ENCODE data around the gene PAQR3.
"Not testable (repeated sequence)": the region's sequence is repeated elsewhere in the genome, so short reads cannot be mapped to it uniquely, and the experiment has no call there.

Gene PAQR3

GRCh38 chr4:78901882-78902281 lies 37.4 kb downstream of the PAQR3 start:
- Histone ChIP-seq H3K9me3 (ENCODE audit: control insufficient read depth in 2 of 2, low read length in 2 of 2) (no peaks in the 10 kb centered on the region), H3K27ac (ENCODE audit: low read depth in 2 of 2, low read length in 2 of 2) (no peak overlapping the region), H3K9ac (ENCODE audit: low read depth in 1 of 2, low read length in 2 of 2) (no peak overlapping the region), H3K4me1 (ENCODE audit: control insufficient read depth in 2 of 2, insufficient read depth in 2 of 2, low read length in 2 of 2) (peaks cover 0 to 3% of the 10 kb centered on the region in 2 donors), H3K27me3 (ENCODE audit: control insufficient read depth in 2 of 2, insufficient read depth in 2 of 2, low read length in 2 of 2) (no peaks in the 10 kb centered on the region), H3K4me3 (ENCODE audit: low read length in 2 of 2) (no peak overlapping the region), H3K36me3 (ENCODE audit: control insufficient read depth in 2 of 2, insufficient read depth in 2 of 2, low read length in 2 of 2) (no peaks in the 10 kb centered on the region)

DNA sequence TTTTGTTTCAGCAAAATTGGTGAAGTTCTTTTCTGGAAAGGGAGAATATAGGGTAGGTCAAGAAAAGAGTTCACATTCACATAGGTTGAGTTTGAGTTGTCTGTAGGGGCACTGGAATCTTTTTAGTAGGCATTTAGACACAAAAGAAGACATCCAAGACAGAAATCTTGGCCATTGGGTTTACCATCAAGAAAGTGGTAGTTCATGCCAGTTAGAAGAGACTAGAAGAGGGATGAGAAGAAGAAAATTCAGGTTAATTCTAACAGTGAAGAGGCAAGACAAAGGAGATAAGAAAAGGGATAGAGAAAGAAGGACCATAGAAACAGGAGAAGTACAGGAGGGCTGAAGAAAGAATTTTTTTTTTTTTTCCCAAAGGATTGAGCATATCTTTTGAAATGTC lies 39.9 kb downstream of the PAQR3 start:
- Histone ChIP-seq H3K27me3 (ENCODE audit: control insufficient read depth in 2 of 2, insufficient read depth in 2 of 2, low read length in 2 of 2) (no peaks in the 10 kb centered on the region), H3K4me1 (ENCODE audit: control insufficient read depth in 2 of 2, insufficient read depth in 2 of 2, low read length in 2 of 2) (peaks cover 0 to 3% of the 10 kb centered on the region in 2 donors), H3K9ac (ENCODE audit: low read depth in 1 of 2, low read length in 2 of 2) (no peak overlapping the region), H3K27ac (ENCODE audit: low read depth in 2 of 2, low read length in 2 of 2) (no peak overlapping the region), H3K9me3 (ENCODE audit: control insufficient read depth in 2 of 2, low read length in 2 of 2) (no peaks in the 10 kb centered on the region), H3K4me3 (ENCODE audit: low read length in 2 of 2) (no peak overlapping the region), H3K36me3 (ENCODE audit: control insufficient read depth in 2 of 2, insufficient read depth in 2 of 2, low read length in 2 of 2) (peaks cover 0 to 7% of the 10 kb centered on the region in 2 donors)

DNA sequence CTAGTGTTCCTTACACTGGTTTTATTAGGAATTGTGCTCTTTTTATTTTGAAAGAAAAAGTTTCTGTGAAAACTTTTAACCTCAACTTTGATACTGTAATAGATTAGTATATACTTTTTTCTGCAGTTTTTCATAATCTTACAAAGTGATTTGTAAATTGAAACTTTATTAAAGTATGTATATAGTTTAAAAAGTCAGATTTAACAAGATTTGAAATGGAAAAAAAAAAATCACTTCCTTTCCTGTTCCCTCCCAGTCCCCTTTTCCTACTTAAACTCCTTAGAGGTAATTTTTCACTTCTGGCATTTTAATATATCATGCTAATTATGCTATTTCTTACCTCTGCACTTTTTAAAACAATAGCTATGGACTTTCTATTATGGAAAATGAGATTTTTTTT lies 49.3 kb downstream of the PAQR3 start:
- Histone ChIP-seq H3K4me3 (ENCODE audit: low read length in 2 of 2) (no peak overlapping the region), H3K36me3 (ENCODE audit: control insufficient read depth in 2 of 2, insufficient read depth in 2 of 2, low read length in 2 of 2) (peaks cover 27 to 35% of the 10 kb centered on the region in 2 donors), H3K27me3 (ENCODE audit: control insufficient read depth in 2 of 2, insufficient read depth in 2 of 2, low read length in 2 of 2) (no peaks in the 10 kb centered on the region), H3K27ac (ENCODE audit: low read depth in 2 of 2, low read length in 2 of 2) (no peak overlapping the region), H3K4me1 (ENCODE audit: control insufficient read depth in 2 of 2, insufficient read depth in 2 of 2, low read length in 2 of 2) (no peaks in the 10 kb centered on the region), H3K9ac (ENCODE audit: low read depth in 1 of 2, low read length in 2 of 2) (no peak overlapping the region), H3K9me3 (ENCODE audit: control insufficient read depth in 2 of 2, low read length in 2 of 2) (no peaks in the 10 kb centered on the region)

- Histone ChIP-seq H3K27ac (ENCODE audit: low read depth in 2 of 2, low read length in 2 of 2) (no peak overlapping the region), H3K27me3 (ENCODE audit: control insufficient read depth in 2 of 2, insufficient read depth in 2 of 2, low read length in 2 of 2) (no peaks in the 10 kb centered on the region), H3K4me1 (ENCODE audit: control insufficient read depth in 2 of 2, insufficient read depth in 2 of 2, low read length in 2 of 2) (no peaks in the 10 kb centered on the region), H3K36me3 (ENCODE audit: control insufficient read depth in 2 of 2, insufficient read depth in 2 of 2, low read length in 2 of 2) (peaks cover 12 to 16% of the 10 kb centered on the region in 2 donors), H3K9ac (ENCODE audit: low read depth in 1 of 2, low read length in 2 of 2) (no peak overlapping the region), H3K4me3 (ENCODE audit: low read length in 2 of 2) (no peak overlapping the region), H3K9me3 (ENCODE audit: control insufficient read depth in 2 of 2, low read length in 2 of 2) (no peaks in the 10 kb centered on the region)
These were observed 53.6 kb downstream of the PAQR3 start for GRCh38 chr4:78885598-78885997.

DNA sequence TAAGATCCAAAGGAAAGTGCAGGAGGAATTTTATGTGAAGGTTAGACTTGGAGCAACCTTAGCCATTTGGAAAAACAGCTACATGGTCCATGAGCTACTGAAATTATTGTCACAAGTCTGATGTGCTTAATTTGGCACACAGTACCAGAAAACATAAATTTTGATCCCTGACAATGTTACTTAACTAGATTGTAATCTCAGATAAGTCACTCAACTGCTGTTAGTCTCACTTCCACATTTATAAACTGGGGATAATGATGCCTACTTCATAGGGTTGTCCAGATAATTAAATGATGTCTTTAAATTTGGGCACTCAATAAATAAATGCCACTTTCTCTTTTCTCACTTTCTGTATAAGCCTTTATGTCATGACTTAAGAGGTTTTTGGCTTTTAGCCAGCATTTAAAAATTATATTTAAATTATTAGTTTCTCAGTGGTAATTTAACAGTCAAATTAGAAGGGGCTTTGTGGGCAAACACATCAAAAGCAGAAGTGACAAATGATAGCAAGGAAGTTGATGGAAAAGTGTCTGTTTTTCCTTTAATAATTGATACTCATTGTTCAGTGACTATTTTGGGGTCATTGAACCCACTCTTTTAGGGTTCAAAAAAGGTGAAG lies 58.3 kb downstream of the PAQR3 start:
- peaks cover 22 to 26% of the 10 kb centered on the region in 2 donors for H3K36me3 ChIP-seq (ENCODE audit: control insufficient read depth in 2 of 2, insufficient read depth in 2 of 2, low read length in 2 of 2)
- no peak overlapping the region for H3K9ac ChIP-seq (ENCODE audit: low read depth in 1 of 2, low read length in 2 of 2)
- no peak overlapping the region for H3K4me3 ChIP-seq (ENCODE audit: low read length in 2 of 2)
- H3K27ac ChIP-seq (ENCODE audit: low read depth in 2 of 2, low read length in 2 of 2) = no peak overlapping the region
- no peaks in the 10 kb centered on the region for H3K9me3 ChIP-seq (ENCODE audit: control insufficient read depth in 2 of 2, low read length in 2 of 2)
- no peaks in the 10 kb centered on the region for H3K4me1 ChIP-seq (ENCODE audit: control insufficient read depth in 2 of 2, insufficient read depth in 2 of 2, low read length in 2 of 2)
- H3K27me3 ChIP-seq (ENCODE audit: control insufficient read depth in 2 of 2, insufficient read depth in 2 of 2, low read length in 2 of 2) = no peaks in the 10 kb centered on the region

DNA sequence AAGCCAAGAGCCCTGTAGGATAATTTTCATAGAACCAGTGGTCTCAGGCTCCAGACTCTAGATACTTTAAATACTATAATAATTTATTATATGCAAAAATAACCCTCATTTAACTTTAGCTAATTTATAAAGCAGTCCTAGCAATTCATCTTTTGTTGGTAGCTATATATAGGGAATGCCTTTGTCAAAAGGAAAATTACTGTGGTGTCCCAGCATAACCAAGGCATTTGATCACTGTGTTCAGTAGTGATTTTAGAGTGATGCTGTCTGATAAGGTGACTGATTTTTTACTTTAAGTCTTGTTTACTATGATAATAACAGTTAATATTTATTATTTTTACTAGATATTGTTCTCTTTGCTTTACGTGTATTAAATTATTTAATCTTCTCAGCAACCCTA lies 61.2 kb downstream of the PAQR3 start:
- Histone ChIP-seq H3K27ac (ENCODE audit: low read depth in 2 of 2, low read length in 2 of 2) (no peak overlapping the region), H3K36me3 (ENCODE audit: control insufficient read depth in 2 of 2, insufficient read depth in 2 of 2, low read length in 2 of 2) (peaks cover 33 to 40% of the 10 kb centered on the region in 2 donors), H3K27me3 (ENCODE audit: control insufficient read depth in 2 of 2, insufficient read depth in 2 of 2, low read length in 2 of 2) (no peaks in the 10 kb centered on the region), H3K4me1 (ENCODE audit: control insufficient read depth in 2 of 2, insufficient read depth in 2 of 2, low read length in 2 of 2) (no peaks in the 10 kb centered on the region), H3K9me3 (ENCODE audit: control insufficient read depth in 2 of 2, low read length in 2 of 2) (no peaks in the 10 kb centered on the region), H3K4me3 (ENCODE audit: low read length in 2 of 2) (no peak overlapping the region), H3K9ac (ENCODE audit: low read depth in 1 of 2, low read length in 2 of 2) (no peak overlapping the region)

GRCh38 chr4:78876568-78877320 lies 62.5 kb downstream of the PAQR3 start:
- Histone ChIP-seq H3K27me3 (ENCODE audit: control insufficient read depth in 2 of 2, insufficient read depth in 2 of 2, low read length in 2 of 2) (no peaks in the 10 kb centered on the region), H3K9ac (ENCODE audit: low read depth in 1 of 2, low read length in 2 of 2) (no peak overlapping the region), H3K36me3 (ENCODE audit: control insufficient read depth in 2 of 2, insufficient read depth in 2 of 2, low read length in 2 of 2) (peaks cover 40 to 52% of the 10 kb centered on the region in 2 donors), H3K4me1 (ENCODE audit: control insufficient read depth in 2 of 2, insufficient read depth in 2 of 2, low read length in 2 of 2) (no peaks in the 10 kb centered on the region), H3K4me3 (ENCODE audit: low read length in 2 of 2) (no peak overlapping the region), H3K27ac (ENCODE audit: low read depth in 2 of 2, low read length in 2 of 2) (no peak overlapping the region), H3K9me3 (ENCODE audit: control insufficient read depth in 2 of 2, low read length in 2 of 2) (no peaks in the 10 kb centered on the region)

DNA sequence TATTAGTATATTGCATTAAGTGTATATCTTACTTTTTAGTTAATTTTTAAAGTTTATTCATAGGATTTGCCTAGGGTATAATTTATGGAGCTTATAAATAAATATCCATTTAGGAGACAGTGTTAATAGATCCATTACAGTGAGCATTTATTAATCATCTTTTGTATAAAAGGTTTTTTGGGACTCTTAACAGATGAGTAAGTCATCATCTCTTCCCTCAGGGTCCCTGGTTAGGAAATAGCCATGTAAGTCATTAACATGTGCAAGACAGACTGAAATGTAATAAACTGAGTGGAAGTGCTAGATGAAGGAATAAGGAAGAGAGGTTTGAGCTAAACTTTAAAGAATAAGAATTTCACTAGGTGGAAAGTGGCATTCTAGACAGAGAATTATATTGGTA lies 69.2 kb downstream of the PAQR3 start:
- Histone ChIP-seq H3K9me3 (ENCODE audit: control insufficient read depth in 2 of 2, low read length in 2 of 2) (no peaks in the 10 kb centered on the region), H3K27ac (ENCODE audit: low read depth in 2 of 2, low read length in 2 of 2) (no peak overlapping the region), H3K4me3 (ENCODE audit: low read length in 2 of 2) (no peak overlapping the region), H3K9ac (ENCODE audit: low read depth in 1 of 2, low read length in 2 of 2) (no peak overlapping the region), H3K27me3 (ENCODE audit: control insufficient read depth in 2 of 2, insufficient read depth in 2 of 2, low read length in 2 of 2) (no peaks in the 10 kb centered on the region), H3K36me3 (ENCODE audit: control insufficient read depth in 2 of 2, insufficient read depth in 2 of 2, low read length in 2 of 2) (peaks cover 36 to 40% of the 10 kb centered on the region in 2 donors), H3K4me1 (ENCODE audit: control insufficient read depth in 2 of 2, insufficient read depth in 2 of 2, low read length in 2 of 2) (peaks cover 2 to 5% of the 10 kb centered on the region in 2 donors)

DNA sequence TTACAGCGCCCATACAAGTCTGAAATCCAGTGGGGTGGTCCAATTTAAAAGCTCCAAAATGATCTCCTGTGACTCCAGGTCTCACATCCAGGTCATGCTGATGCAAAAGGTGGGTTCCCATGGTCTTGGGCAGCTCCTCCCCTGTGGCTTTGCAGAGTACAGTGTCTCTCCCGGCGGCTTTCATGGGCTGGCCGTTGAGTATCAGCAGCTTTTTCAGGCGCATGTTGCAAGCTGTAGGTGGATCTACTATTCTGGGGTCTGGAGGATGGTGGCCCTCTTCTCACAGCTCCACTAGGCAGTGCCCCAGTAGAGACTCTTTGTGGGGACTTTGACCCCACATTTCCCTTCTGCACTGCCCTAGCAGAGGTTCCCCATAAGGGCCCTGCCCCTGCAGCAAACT lies 70.5 kb downstream of the PAQR3 start:
- not testable (repeated sequence) for H3K27me3 ChIP-seq (ENCODE audit: control insufficient read depth in 2 of 2, insufficient read depth in 2 of 2, low read length in 2 of 2); H3K27ac ChIP-seq (ENCODE audit: low read depth in 2 of 2, low read length in 2 of 2); H3K9me3 ChIP-seq (ENCODE audit: control insufficient read depth in 2 of 2, low read length in 2 of 2); H3K4me3 ChIP-seq (ENCODE audit: low read length in 2 of 2); H3K9ac ChIP-seq (ENCODE audit: low read depth in 1 of 2, low read length in 2 of 2)
- Histone ChIP-seq H3K4me1 (ENCODE audit: control insufficient read depth in 2 of 2, insufficient read depth in 2 of 2, low read length in 2 of 2) (peaks cover 5 to 12% of the 10 kb centered on the region in 2 donors), H3K36me3 (ENCODE audit: control insufficient read depth in 2 of 2, insufficient read depth in 2 of 2, low read length in 2 of 2) (peaks cover 30 to 34% of the 10 kb centered on the region in 2 donors)

DNA sequence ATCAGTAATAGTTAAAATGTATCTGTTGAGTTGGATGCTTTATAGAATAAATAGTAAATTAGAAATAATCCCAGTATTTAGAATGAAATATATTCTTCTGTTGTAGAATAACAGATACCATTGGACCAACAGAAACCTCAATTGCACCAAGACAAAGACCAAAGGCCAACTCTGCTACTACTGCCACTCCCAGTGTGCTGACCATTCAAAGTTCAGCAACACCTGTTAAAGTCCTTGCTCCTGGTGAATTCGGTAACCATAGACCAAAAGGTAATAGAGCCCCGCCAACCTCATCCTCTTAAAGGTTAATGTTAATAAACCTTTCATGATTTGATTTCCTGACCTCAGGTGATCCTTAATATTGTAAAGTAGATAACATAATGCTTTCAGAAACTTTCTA lies 73.8 kb downstream of the PAQR3 start:
- Histone ChIP-seq H3K9ac (ENCODE audit: low read depth in 1 of 2, low read length in 2 of 2) (no peak overlapping the region), H3K36me3 (ENCODE audit: control insufficient read depth in 2 of 2, insufficient read depth in 2 of 2, low read length in 2 of 2) (peaks cover 12 to 21% of the 10 kb centered on the region in 2 donors), H3K27me3 (ENCODE audit: control insufficient read depth in 2 of 2, insufficient read depth in 2 of 2, low read length in 2 of 2) (no peaks in the 10 kb centered on the region), H3K27ac (ENCODE audit: low read depth in 2 of 2, low read length in 2 of 2) (no peak overlapping the region), H3K4me1 (ENCODE audit: control insufficient read depth in 2 of 2, insufficient read depth in 2 of 2, low read length in 2 of 2) (peaks cover 14 to 17% of the 10 kb centered on the region in 2 donors), H3K9me3 (ENCODE audit: control insufficient read depth in 2 of 2, low read length in 2 of 2) (no peaks in the 10 kb centered on the region), H3K4me3 (ENCODE audit: low read length in 2 of 2) (no peak overlapping the region)

Data from mucosa of rectum (tissue), 2 donors.